ENCODE data around the gene TAF3. TPM values are rescaled to one million over a fixed set of nuclear protein-coding genes. Genes with fewer than 3 reads are reported as not detected.
A peak's percentile ranks its signal among the peaks of the same experiment; 100 is the strongest.

The TAF3 gene
- total RNA-seq, 1 donor from 2014 or later = 10.8 TPM

- no peak overlapping the region for H3K27ac ChIP-seq
- no peaks in the 10 kb centered on the region for H3K36me3 ChIP-seq
- H3K27me3 ChIP-seq (ENCODE audit: low read depth) = peaks cover 95% of the 10 kb centered on the region
- no peak for DNase-seq
- TF ChIP-seq, protein P1, sequence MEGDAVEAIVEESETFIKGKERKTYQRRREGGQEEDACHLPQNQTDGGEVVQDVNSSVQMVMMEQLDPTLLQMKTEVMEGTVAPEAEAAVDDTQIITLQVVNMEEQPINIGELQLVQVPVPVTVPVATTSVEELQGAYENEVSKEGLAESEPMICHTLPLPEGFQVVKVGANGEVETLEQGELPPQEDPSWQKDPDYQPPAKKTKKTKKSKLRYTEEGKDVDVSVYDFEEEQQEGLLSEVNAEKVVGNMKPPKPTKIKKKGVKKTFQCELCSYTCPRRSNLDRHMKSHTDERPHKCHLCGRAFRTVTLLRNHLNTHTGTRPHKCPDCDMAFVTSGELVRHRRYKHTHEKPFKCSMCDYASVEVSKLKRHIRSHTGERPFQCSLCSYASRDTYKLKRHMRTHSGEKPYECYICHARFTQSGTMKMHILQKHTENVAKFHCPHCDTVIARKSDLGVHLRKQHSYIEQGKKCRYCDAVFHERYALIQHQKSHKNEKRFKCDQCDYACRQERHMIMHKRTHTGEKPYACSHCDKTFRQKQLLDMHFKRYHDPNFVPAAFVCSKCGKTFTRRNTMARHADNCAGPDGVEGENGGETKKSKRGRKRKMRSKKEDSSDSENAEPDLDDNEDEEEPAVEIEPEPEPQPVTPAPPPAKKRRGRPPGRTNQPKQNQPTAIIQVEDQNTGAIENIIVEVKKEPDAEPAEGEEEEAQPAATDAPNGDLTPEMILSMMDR (IDR thresholded peaks at IDR 0.05) = no peak
- H3K9me3 ChIP-seq = no peaks in the 10 kb centered on the region
- intact Hi-C loops (cut with DNase I) = no loop called here
- peak overlapping the region; percentile 60 for H3K4me3 ChIP-seq
- ATAC-seq = no peak
- H3K4me1 ChIP-seq = peaks cover 67% of the 10 kb centered on the region
Measured at GRCh38 chr10:8052956-8053445, 234.7 kb downstream of the TAF3 start.

GRCh38 chr10:8053446-8054243 is 235.3 kb downstream of the TAF3 start:
- H3K36me3 ChIP-seq = no peaks in the 10 kb centered on the region
- H3K9me3 ChIP-seq = no peaks in the 10 kb centered on the region
- intact Hi-C loops (cut with DNase I) = no loop called here
- H3K27me3 ChIP-seq (ENCODE audit: low read depth) = peaks cover 95% of the 10 kb centered on the region
- H3K4me1 ChIP-seq = peaks cover 72% of the 10 kb centered on the region
- peak; percentile 84 for DNase-seq
- H3K4me3 ChIP-seq = peak overlapping the region; percentile 60
- no peak overlapping the region for H3K27ac ChIP-seq
- ATAC-seq = peak; percentile 85 to 86
- TF ChIP-seq, protein P1 (IDR thresholded peaks at IDR 0.05) = peak; percentile 84

GRCh38 chr10:8054244-8054493 is 235.9 kb downstream of the TAF3 start:
- Histone ChIP-seq H3K27me3 (ENCODE audit: low read depth) (peaks cover 95% of the 10 kb centered on the region), H3K36me3 (no peaks in the 10 kb centered on the region), H3K4me1 (peaks cover 72% of the 10 kb centered on the region), H3K4me3 (peak overlapping the region; percentile 60), H3K27ac (no peak overlapping the region), H3K9me3 (no peaks in the 10 kb centered on the region)
- ATAC-seq (peak in 1 of 2 donors; percentile 6), DNase-seq (no peak)
- intact Hi-C loops (cut with DNase I) = no loop called here
- TF ChIP-seq, protein P1 (IDR thresholded peaks at IDR 0.05) = no peak

DNA sequence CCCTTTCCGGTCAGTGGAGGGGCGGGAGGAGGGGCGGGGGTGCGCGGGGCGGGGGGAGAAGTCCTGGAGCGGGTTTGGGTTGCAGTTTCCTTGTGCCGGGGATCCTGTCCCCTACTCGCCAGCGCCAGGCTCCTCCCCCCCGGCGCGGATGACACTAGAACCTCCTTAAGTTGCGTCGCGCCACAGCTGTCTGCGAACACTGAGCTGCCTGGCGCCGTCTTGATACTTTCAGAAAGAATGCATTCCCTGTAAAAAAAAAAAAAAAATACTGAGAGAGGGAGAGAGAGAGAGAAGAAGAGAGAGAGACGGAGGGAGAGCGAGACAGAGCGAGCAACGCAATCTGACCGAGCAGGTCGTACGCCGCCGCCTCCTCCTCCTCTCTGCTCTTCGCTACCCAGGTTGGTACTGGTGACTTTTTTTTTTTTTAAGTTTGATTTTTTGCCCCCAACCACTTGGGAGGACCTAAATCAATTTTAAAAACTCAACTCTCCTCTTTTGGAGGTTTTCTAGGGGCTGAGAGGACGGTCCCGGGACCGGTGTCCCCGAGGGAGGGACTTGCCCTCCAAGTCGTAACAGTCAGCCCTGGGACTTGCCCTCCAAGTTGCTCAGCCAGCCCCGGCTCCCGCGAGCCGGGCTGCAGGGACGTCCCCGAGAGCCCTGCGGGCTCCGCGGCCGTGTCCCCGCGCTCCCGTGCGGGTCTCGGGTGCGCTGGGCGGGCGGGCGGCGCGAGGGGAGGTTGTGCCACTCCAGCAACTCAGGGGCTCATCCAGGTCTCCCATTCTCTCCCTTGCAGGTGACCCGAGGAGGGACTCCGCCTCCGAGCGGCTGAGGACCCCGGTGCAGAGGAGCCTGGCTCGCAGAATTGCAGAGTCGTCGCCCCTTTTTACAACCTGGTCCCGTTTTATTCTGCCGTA is 236.4 kb downstream of the TAF3 start, which contains the start of gene GATA3:
Gene GATA3 (plus strand): TSS at position 195 of the 914 bp plus-strand sequence. CDS start 968 bp downstream, outside the sequence.
- peaks cover 95% of the 10 kb centered on the region for H3K27me3 ChIP-seq (ENCODE audit: low read depth)
- peak; percentile 78 for DNase-seq
- TF ChIP-seq, protein P1 (IDR thresholded peaks at IDR 0.05) = no peak
- no peaks in the 10 kb centered on the region for H3K36me3 ChIP-seq
- peak; percentile 48 to 50 for ATAC-seq
- peaks cover 72% of the 10 kb centered on the region for H3K4me1 ChIP-seq
- intact Hi-C loops (cut with DNase I) = no loop called here
- no peaks in the 10 kb centered on the region for H3K9me3 ChIP-seq
- peak within 1 kb of the TSS; percentile 60 for H3K4me3 ChIP-seq
- peak within 1 kb of the TSS; percentile 78 for H3K27ac ChIP-seq
